Naive thymus-derived CD4-positive, alpha-beta T cell (primary cell): ENCODE results near the gene VTI1B. TPM values are rescaled to one million over a fixed set of nuclear protein-coding genes. Genes with fewer than 3 reads are reported as not detected.
"Not testable (repeated sequence)": the region's sequence is repeated elsewhere in the genome, so short reads cannot be mapped to it uniquely, and the experiment has no call there.

Source experiments
- ATAC-seq: fragments of 150-1000 bp; cut with Tn5 transposase; 2 replicates; pipeline ENCODE4 v1.10.0; 2021; ENCODE audit warnings: mild to moderate bottlenecking, moderate library complexity
- CTCF ChIA-PET: fragments of 350-600 bp; sonication (Branson Sonifier 250); formaldehyde crosslinking; loops from one replicate; lab custom pipeline; 2021; ENCODE audit warnings: antibody characterized with exemption; lab: Charles Lee
- POLR2A ChIA-PET: fragments of 350-600 bp; sonication (Branson Sonifier 250); formaldehyde crosslinking; loops from one replicate; lab custom pipeline; 2021; ENCODE audit warnings: antibody characterized with exemption, inconsistent platforms; lab: Charles Lee
- DNase-seq, 9 donors: peaks; one replicate each; pipeline versions ENCODE4 v3.0.0 to v3.0.0-alpha.2; 2020 to 2022; ENCODE audit warnings: mixed read lengths in 1 of 9
- H3K27ac ChIP-seq: one replicate; pipeline ENCODE4 v1.7.0; 2013; ENCODE audit warnings: mild to moderate bottlenecking, low read depth, low read length, moderate library complexity
- H3K27me3 ChIP-seq, 2 donors: one replicate each; pipeline ENCODE4 v1.7.0; 2013; ENCODE audit warnings: low read length in 2 of 2, mild to moderate bottlenecking in 2 of 2, moderate library complexity in 2 of 2; ENCODE audit not compliant: control insufficient read depth in 2 of 2, insufficient read depth in 2 of 2
- H3K36me3 ChIP-seq, 3 experiments: 1 replicate in 2 of 3; 2 replicates in 1 of 3; pipeline ENCODE4 v1.7.0; 2013; ENCODE audit warnings: low read length in 3 of 3, mild to moderate bottlenecking in 3 of 3, moderate library complexity in 1 of 3; ENCODE audit not compliant: insufficient read depth in 3 of 3, control insufficient read depth in 2 of 3
- H3K4me1 ChIP-seq, 2 donors: one replicate each; pipeline ENCODE4 v1.7.0; 2013; ENCODE audit warnings: low read length in 2 of 2, mild to moderate bottlenecking in 2 of 2, moderate library complexity in 1 of 2; ENCODE audit not compliant: control insufficient read depth in 2 of 2, insufficient read depth in 2 of 2
- H3K4me3 ChIP-seq: 2 replicates; pipeline ENCODE4 v1.7.0; 2013; ENCODE audit warnings: mild to moderate bottlenecking, low read length
- H3K9me3 ChIP-seq, 3 experiments: 1 replicate in 2 of 3; 2 replicates in 1 of 3; pipeline ENCODE4 v1.7.0; 2013; ENCODE audit warnings: low read length in 3 of 3; ENCODE audit not compliant: control insufficient read depth in 2 of 3
- H3K27ac Mint-ChIP-seq, 9 donors: one replicate each; pipeline ENCODE4 v1.8.0; 2020 to 2022; ENCODE audit warnings: mixed read lengths in 9 of 9, mild to moderate bottlenecking in 8 of 9, moderate library complexity in 5 of 9, inconsistent platforms in 2 of 9
- H3K27me3 Mint-ChIP-seq, 5 donors: one replicate each; pipeline ENCODE4 v1.8.0; 2021 to 2022; ENCODE audit warnings: mixed read lengths in 5 of 5, mild to moderate bottlenecking in 1 of 5
- H3K36me3 Mint-ChIP-seq, 5 donors: one replicate each; pipeline ENCODE4 v1.8.0; 2020 to 2022; ENCODE audit warnings: mixed read lengths in 5 of 5, mild to moderate bottlenecking in 3 of 5, inconsistent platforms in 1 of 5
- H3K4me1 Mint-ChIP-seq, 7 donors: one replicate each; pipeline ENCODE4 v1.8.0; 2020 to 2022; ENCODE audit warnings: mixed read lengths in 7 of 7, mild to moderate bottlenecking in 3 of 7, inconsistent platforms in 1 of 7
- H3K4me3 Mint-ChIP-seq, 10 donors: one replicate each; pipeline ENCODE4 v1.8.0; 2020 to 2022; ENCODE audit warnings: mild to moderate bottlenecking in 10 of 10, mixed read lengths in 10 of 10, moderate library complexity in 6 of 10, inconsistent platforms in 2 of 10
- H3K9me3 Mint-ChIP-seq, 11 donors: one replicate each; pipeline ENCODE4 v1.8.0; 2020 to 2022; ENCODE audit warnings: mixed read lengths in 11 of 11, mild to moderate bottlenecking in 4 of 11, inconsistent platforms in 1 of 11, moderate library complexity in 1 of 11
- intact Hi-C, 2 donors: fragments of 100-400 bp; cut with micrococcal nuclease; formaldehyde crosslinking; loops; one replicate each; pipeline ENCODE4 v1.15.1; 2023
- polyA plus RNA-seq, 2 donors: library from polyadenylated mRNA; unstranded; fragments of 300-500 nt; fragmentation: Illumina TruSeq; gene quantifications; one replicate each; pipeline ENCODE4 v1.2.3, GENCODE V29; 2021
- total RNA-seq, 6 experiments: library from RNA in 5 of 6; stranded (reverse) in 5 of 6; gene quantifications; 1 replicate in 5 of 6; 2 replicates in 1 of 6; pipeline ENCODE4 v1.2.3 and lab custom pipeline; 2021 to 2026

Gene VTI1B
- total and polyA plus RNA-seq, 7 experiments from 2014 or later: 49.2 to 99.7 (median 65.9) TPM

DNA sequence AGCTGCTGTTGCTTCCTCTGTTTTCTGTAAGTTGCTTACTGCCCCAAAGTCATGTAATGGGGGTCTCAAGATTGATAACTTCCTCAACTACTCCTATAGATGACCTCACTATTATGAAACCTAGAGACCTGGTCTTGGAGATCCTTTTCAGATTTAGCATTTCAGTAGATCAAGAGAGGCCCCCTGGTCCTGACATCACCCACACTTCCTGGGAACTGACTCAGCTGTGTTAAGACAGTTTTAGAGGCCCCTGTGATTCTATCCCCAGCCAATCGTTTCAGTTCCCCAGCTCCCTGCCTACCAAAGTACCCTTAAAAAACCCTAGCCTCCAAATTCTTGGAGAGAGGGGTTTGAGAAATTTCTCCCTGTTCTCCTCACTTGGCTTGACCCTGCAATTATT is 63.9 kb downstream of the VTI1B start:
- no peak overlapping the region for H3K4me3 ChIP-seq
- no peak overlapping the region for H3K4me3 Mint-ChIP-seq
- ATAC-seq (no peak), DNase-seq (no peak)
- no peaks in the 10 kb centered on the region for H3K9me3 Mint-ChIP-seq
- H3K27ac ChIP-seq: no peak overlapping the region
- H3K9me3 ChIP-seq: no peaks in the 10 kb centered on the region
- H3K27me3 ChIP-seq: peaks cover 0 to 4% of the 10 kb centered on the region in 2 donors
- no peaks in the 10 kb centered on the region for H3K4me1 ChIP-seq
- POLR2A ChIA-PET: interaction anchor here (0.6 to 0.7 kb wide), 2 partner anchors 14 to 26 kb away, joined by 3 read pairs; no protein-coding TSS in a partner anchor
- H3K27me3 Mint-ChIP-seq: peaks cover 0 to 21% (median 0%) of the 10 kb centered on the region in 5 donors
- no peak overlapping the region for H3K27ac Mint-ChIP-seq
- intact Hi-C loops: no loop called here
- no peaks in the 10 kb centered on the region for H3K36me3 Mint-ChIP-seq
- peaks cover 0 to 3% (median 0%) of the 10 kb centered on the region in 7 donors for H3K4me1 Mint-ChIP-seq
- no peaks in the 10 kb centered on the region for H3K36me3 ChIP-seq
- CTCF ChIA-PET: no interaction called here

DNA sequence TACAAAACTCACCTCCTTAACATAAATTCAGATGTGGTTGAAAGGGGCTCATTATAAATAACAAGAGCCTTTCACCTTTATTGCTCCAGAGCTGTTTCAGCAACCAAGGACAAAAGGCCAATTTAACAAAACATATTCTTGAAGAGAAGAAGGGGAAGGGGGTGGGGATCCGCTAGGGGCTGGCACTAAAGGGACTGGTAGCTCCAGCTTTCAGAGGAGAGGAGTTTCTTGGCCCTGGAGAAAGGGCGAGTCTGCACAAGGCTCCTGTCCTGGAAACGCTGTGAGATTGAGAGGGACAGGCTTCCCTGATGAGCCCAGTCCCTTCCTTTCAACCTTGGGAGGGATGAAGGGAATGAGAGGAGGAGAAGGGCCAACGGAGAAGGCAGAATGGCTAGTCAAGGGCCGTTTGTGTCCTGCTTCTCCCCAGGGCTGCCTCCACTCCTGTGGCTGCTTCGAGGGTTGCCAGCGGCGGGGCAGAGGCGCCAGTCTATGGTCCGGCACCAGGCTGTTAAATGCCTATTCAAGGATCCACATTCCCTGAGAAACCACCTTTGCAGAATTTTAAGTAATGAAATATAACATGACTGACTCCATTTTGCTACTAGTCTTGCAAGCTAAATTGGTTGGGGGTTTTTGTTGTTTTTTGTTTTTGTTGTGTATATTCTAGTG is 64.7 kb downstream of the VTI1B start:
- ChIA-PET CTCF (no interaction called here), POLR2A (interaction anchor here (0.6 to 1.8 kb wide), 2 partner anchors 9 to 14 kb away, joined by 3 to 6 read pairs; partner anchors contain the start of gene PIGH)
- intact Hi-C loops: no loop called here
- Histone ChIP-seq H3K4me3 (no peak overlapping the region), H3K4me1 (no peaks in the 10 kb centered on the region), H3K27me3 (peaks cover 0 to 4% of the 10 kb centered on the region in 2 donors), H3K27ac (no peak overlapping the region), H3K9me3 (no peaks in the 10 kb centered on the region), H3K36me3 (no peaks in the 10 kb centered on the region)
- Mint-ChIP-seq H3K36me3 (no peaks in the 10 kb centered on the region), H3K4me3 (no peak overlapping the region), H3K27ac (no peak overlapping the region), H3K9me3 (no peaks in the 10 kb centered on the region), H3K4me1 (peaks cover 0 to 3% (median 0%) of the 10 kb centered on the region in 7 donors), H3K27me3 (peaks cover 0 to 19% (median 0%) of the 10 kb centered on the region in 5 donors)
- DNase-seq (no peak), ATAC-seq (no peak)

DNA sequence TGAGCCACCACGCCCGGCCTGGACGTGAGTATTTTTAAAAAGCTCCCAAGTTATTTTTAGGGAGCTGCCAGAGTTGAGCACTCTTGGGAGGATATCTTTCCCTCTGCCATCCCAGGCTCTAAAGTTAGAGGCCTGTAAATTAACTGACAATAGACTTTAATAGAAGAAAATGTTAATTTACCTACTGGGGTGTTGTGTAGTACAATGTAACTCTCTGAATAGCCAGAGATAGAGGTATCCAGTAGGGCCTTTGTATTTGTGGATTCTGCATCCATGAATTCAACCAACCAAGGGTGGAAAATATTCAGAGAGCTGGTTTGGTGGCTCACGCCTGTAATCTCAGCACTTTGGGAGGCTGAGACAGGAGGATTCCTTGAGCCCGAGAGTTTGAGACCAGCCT is 66.8 kb downstream of the VTI1B start:
- H3K27ac Mint-ChIP-seq: no peak overlapping the region
- no peak for ATAC-seq

GRCh38 chr14:67602995-67603545 is 71.4 kb downstream of the VTI1B start:
- no peaks in the 10 kb centered on the region for H3K27me3 ChIP-seq
- peak overlapping the region in 2 of 10 donors; percentile 25 to 45 for H3K4me3 Mint-ChIP-seq
- no peak overlapping the region for H3K27ac ChIP-seq
- intact Hi-C loops: loop anchor here (5.0 kb wide), 2 partner anchors 214 to 361 kb away; partner anchors contain the start of genes PALS1 (in 1 of the 2), RAD51B (in 1 of the 2) and ZFYVE26 (in 1 of the 2)
- POLR2A ChIA-PET: no interaction called here
- no peak for DNase-seq
- peaks cover 0 to 3% (median 0%) of the 10 kb centered on the region in 3 experiments for H3K36me3 ChIP-seq
- H3K4me1 Mint-ChIP-seq: peaks cover 12 to 28% (median 22%) of the 10 kb centered on the region in 7 donors
- peaks cover 0 to 4% (median 0%) of the 10 kb centered on the region in 11 donors for H3K9me3 Mint-ChIP-seq
- H3K36me3 Mint-ChIP-seq: peaks cover 0 to 2% (median 0%) of the 10 kb centered on the region in 5 donors
- H3K27ac Mint-ChIP-seq: no peak overlapping the region
- CTCF ChIA-PET: no interaction called here
- ATAC-seq: no peak
- H3K27me3 Mint-ChIP-seq: peaks cover 0 to 11% (median 0%) of the 10 kb centered on the region in 5 donors
- no peak overlapping the region for H3K4me3 ChIP-seq
- no peaks in the 10 kb centered on the region for H3K9me3 ChIP-seq
- H3K4me1 ChIP-seq: peaks cover 15 to 16% of the 10 kb centered on the region in 2 donors

More for the DNA sequence above, 66.8 kb downstream of the VTI1B start:
- peaks cover 0 to 17% (median 0%) of the 10 kb centered on the region in 5 donors for H3K27me3 Mint-ChIP-seq
- no peak overlapping the region for H3K4me3 Mint-ChIP-seq
- POLR2A ChIA-PET: interaction anchor here (0.5 to 0.7 kb wide), 2 partner anchors 19 to 111 kb away, joined by 3 read pairs; no protein-coding TSS in a partner anchor
- H3K4me3 ChIP-seq: no peak overlapping the region
- H3K27me3 ChIP-seq: peaks cover 0 to 4% of the 10 kb centered on the region in 2 donors
- intact Hi-C loops: no loop called here
- no peak overlapping the region for H3K27ac ChIP-seq
- H3K9me3 Mint-ChIP-seq: no peaks in the 10 kb centered on the region
- peaks cover 0 to 3% (median 0%) of the 10 kb centered on the region in 7 donors for H3K4me1 Mint-ChIP-seq
- DNase-seq: no peak
- H3K36me3 Mint-ChIP-seq: no peaks in the 10 kb centered on the region
- CTCF ChIA-PET: interaction anchor here (0.6 to 1.1 kb wide), 2 partner anchors 12 to 1733 kb away, joined by 4 to 7 read pairs; partner anchors contain the start of gene ARG2
- H3K4me1 ChIP-seq: no peaks in the 10 kb centered on the region
- no peaks in the 10 kb centered on the region for H3K9me3 ChIP-seq
- H3K36me3 ChIP-seq: no peaks in the 10 kb centered on the region

GRCh38 chr14:67602076-67602475 is 72.4 kb downstream of the VTI1B start:
- Histone ChIP-seq H3K4me3 (no peak overlapping the region), H3K9me3 (no peaks in the 10 kb centered on the region), H3K4me1 (peaks cover 16 to 22% of the 10 kb centered on the region in 2 donors), H3K27me3 (no peaks in the 10 kb centered on the region), H3K36me3 (peaks cover 0 to 3% (median 0%) of the 10 kb centered on the region in 3 experiments), H3K27ac (no peak overlapping the region)
- peak overlapping the region in 5 of 9 donors; percentile 12 to 39 (median 26) for H3K27ac Mint-ChIP-seq
- H3K27me3 Mint-ChIP-seq: peaks cover 0 to 11% (median 0%) of the 10 kb centered on the region in 5 donors
- peaks cover 20 to 38% (median 30%) of the 10 kb centered on the region in 7 donors for H3K4me1 Mint-ChIP-seq
- DNase-seq (no peak), ATAC-seq (no peak)
- H3K9me3 Mint-ChIP-seq: peaks cover 0 to 4% (median 0%) of the 10 kb centered on the region in 11 donors
- intact Hi-C loops: loop anchor here (5.0 kb wide), 2 partner anchors 215 to 360 kb away; partner anchors contain the start of genes PALS1 (in 1 of the 2), RAD51B (in 1 of the 2) and ZFYVE26 (in 1 of the 2)
- ChIA-PET POLR2A (no interaction called here), CTCF (interaction anchor here (0.9 kb wide), 1 partner anchor 102 kb away, joined by 3 read pairs; no protein-coding TSS in a partner anchor)
- peaks cover 0 to 2% (median 0%) of the 10 kb centered on the region in 5 donors for H3K36me3 Mint-ChIP-seq
- H3K4me3 Mint-ChIP-seq: peak overlapping the region in 4 of 10 donors; percentile 32 to 55 (median 42)

DNA sequence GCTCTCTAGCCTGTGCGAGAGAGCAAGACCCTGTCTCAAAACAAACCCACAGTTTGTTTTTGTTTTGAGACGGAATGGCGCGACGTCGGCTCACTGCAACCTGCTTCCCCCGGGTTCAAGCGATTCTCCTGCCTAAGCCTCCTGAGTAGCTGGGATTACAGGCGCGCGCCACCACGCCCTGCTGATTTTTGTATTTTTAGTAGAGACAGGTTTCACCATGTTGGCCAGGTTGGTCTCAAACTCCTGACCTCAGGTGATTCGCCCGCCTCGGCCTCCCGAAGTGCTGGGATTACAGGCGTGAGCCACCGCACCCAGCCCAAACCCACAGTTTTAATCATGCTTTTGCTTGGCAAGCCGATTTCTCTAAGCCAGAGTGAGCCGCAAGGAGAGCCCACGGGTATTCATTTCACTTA is 73.9 kb downstream of the VTI1B start:
- H3K9me3 ChIP-seq, H3K36me3 Mint-ChIP-seq, H3K36me3 ChIP-seq, H3K9me3 Mint-ChIP-seq, DNase-seq, H3K27me3 ChIP-seq, ATAC-seq: not testable (repeated sequence)
- Histone ChIP-seq H3K4me1 (peaks cover 16 to 22% of the 10 kb centered on the region in 2 donors), H3K27ac (peak overlapping the region; percentile 86), H3K4me3 (peak overlapping the region; percentile 70)
- ChIA-PET POLR2A (interaction anchor here (0.7 to 2.5 kb wide), 13 partner anchors 9 to 241 kb away, joined by 3 to 17 read pairs (median 6); partner anchors contain the start of genes ARG2, ATP6V1D, EIF2S1 and RDH11), CTCF (interaction anchor here (0.5 to 1.9 kb wide), 12 partner anchors 12 to 184 kb away, joined by 3 to 13 read pairs (median 4); partner anchors contain the start of gene ARG2)
- Mint-ChIP-seq H3K4me3 (peak overlapping the region; percentile 87 to 100 (median 98)), H3K27me3 (peaks cover 0 to 11% (median 0%) of the 10 kb centered on the region in 5 donors), H3K27ac (peak overlapping the region; percentile 87 to 99 (median 97)), H3K4me1 (peaks cover 26 to 52% (median 42%) of the 10 kb centered on the region in 7 donors)
- intact Hi-C loops: loop anchor here (1.0 to 5.0 kb wide), 12 partner anchors 16 to 358 kb away; partner anchors contain the start of genes ARG2 (in 2 of the 2), RDH11 (in 2 of the 2), VTI1B (in 2 of the 2) and ZFYVE26 (in 2 of the 2)
